Breast epithelium (tissue), 3 donors: Measurements from ENCODE around the gene CPD.

ENCODE experiments used
- POLR2A ChIP-seq: fragments of 450-650 bp; IDR thresholded peaks from one replicate; pipeline ENCODE4 v1.6.1; 2016; ENCODE audit warnings: antibody characterized with exemption, mild to moderate bottlenecking, moderate library complexity
- POLR2AphosphoS5 ChIP-seq, 3 donors: sonication (generic); formaldehyde crosslinking; IDR thresholded peaks; one replicate each; pipeline ENCODE4 v1.6.1; 2017; ENCODE audit warnings: antibody characterized with exemption in 3 of 3
- TF ChIP-seq, protein P1 (sequence below), 3 donors: fragments of 450-650 bp; IDR thresholded peaks; one replicate each; pipeline ENCODE4 v1.5.1; 2016 to 2017; ENCODE audit warnings: antibody characterized with exemption in 3 of 3, mild to moderate bottlenecking in 3 of 3, moderate library complexity in 3 of 3

DNA sequence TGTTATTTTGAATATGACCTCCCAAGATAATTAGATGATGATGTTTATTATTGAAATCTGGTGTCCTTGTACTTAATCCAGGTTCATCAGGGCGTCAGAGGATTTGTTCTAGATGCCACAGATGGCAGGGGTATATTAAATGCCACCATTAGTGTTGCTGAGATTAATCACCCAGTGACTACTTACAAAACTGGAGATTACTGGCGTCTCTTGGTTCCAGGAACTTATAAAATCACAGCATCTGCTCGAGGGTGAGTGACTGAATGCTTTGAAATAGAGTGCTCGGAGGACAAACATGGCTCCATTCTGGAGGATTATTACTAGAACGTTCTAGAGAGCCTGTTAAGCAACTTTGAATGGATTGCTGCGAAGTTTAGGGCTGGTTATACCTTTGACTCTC lies 65.0 kb downstream of the CPD start:
- TF ChIP-seq, protein P1, sequence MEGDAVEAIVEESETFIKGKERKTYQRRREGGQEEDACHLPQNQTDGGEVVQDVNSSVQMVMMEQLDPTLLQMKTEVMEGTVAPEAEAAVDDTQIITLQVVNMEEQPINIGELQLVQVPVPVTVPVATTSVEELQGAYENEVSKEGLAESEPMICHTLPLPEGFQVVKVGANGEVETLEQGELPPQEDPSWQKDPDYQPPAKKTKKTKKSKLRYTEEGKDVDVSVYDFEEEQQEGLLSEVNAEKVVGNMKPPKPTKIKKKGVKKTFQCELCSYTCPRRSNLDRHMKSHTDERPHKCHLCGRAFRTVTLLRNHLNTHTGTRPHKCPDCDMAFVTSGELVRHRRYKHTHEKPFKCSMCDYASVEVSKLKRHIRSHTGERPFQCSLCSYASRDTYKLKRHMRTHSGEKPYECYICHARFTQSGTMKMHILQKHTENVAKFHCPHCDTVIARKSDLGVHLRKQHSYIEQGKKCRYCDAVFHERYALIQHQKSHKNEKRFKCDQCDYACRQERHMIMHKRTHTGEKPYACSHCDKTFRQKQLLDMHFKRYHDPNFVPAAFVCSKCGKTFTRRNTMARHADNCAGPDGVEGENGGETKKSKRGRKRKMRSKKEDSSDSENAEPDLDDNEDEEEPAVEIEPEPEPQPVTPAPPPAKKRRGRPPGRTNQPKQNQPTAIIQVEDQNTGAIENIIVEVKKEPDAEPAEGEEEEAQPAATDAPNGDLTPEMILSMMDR (IDR thresholded peaks at IDR 0.05): no peak
- TF ChIP-seq POLR2AphosphoS5 (IDR thresholded peaks at IDR 0.05) (no peak), POLR2A (no peak)
